Trophoblast cell (in vitro differentiated cells and primary cell): ENCODE results near the gene FAM117A.

Experiments used
- DNase-seq, 2 donors: peaks; one replicate each; pipeline ENCODE4 v3.0.0-alpha.2; 2016
- H2AFZ ChIP-seq: 2 replicates; pipeline ENCODE4 v1.6.1; 2013; ENCODE audit warnings: low read length, moderate library complexity, mild to moderate bottlenecking; ENCODE audit not compliant: insufficient read depth, poor library complexity
- H2AK5ac ChIP-seq: 2 replicates; pipeline ENCODE4 v1.6.1; 2013; ENCODE audit warnings: mild to moderate bottlenecking, low read length
- H2BK120ac ChIP-seq: 2 replicates; pipeline ENCODE4 v1.6.1; 2013; ENCODE audit warnings: low read length, mild to moderate bottlenecking, moderate library complexity; ENCODE audit not compliant: insufficient read depth, poor library complexity
- H2BK12ac ChIP-seq: 2 replicates; pipeline ENCODE4 v1.6.1; 2013; ENCODE audit warnings: mild to moderate bottlenecking, low read length, moderate library complexity
- H2BK5ac ChIP-seq: 2 replicates; pipeline ENCODE4 v1.6.1; 2013; ENCODE audit warnings: low read length, low read depth, moderate library complexity, mild to moderate bottlenecking; ENCODE audit not compliant: poor library complexity
- H3K14ac ChIP-seq: 2 replicates; pipeline ENCODE4 v1.6.1; 2013; ENCODE audit warnings: mild to moderate bottlenecking, low read length
- H3K18ac ChIP-seq: 2 replicates; pipeline ENCODE4 v1.6.1; 2013; ENCODE audit warnings: mild to moderate bottlenecking, low read length
- H3K23ac ChIP-seq: 2 replicates; pipeline ENCODE4 v1.6.1; 2013; ENCODE audit warnings: low read length
- H3K27ac ChIP-seq: 2 replicates; pipeline ENCODE4 v1.5.1; 2013; ENCODE audit warnings: low read depth, mild to moderate bottlenecking, inconsistent platforms, low read length, moderate library complexity
- H3K27me3 ChIP-seq: 2 replicates; pipeline ENCODE4 v1.6.1; 2013; ENCODE audit warnings: inconsistent platforms, mild to moderate bottlenecking, low read length, moderate library complexity; ENCODE audit not compliant: insufficient read depth
- H3K36me3 ChIP-seq, 2 experiments: 1 replicate in 1 of 2; 2 replicates in 1 of 2; pipeline ENCODE4 v1.6.1; 2013; ENCODE audit warnings: low read length in 2 of 2, mild to moderate bottlenecking in 2 of 2, moderate library complexity in 1 of 2; ENCODE audit not compliant: insufficient read depth in 2 of 2, control insufficient read depth in 1 of 2
- H3K4ac ChIP-seq: 2 replicates; pipeline ENCODE4 v1.6.1; 2013; ENCODE audit warnings: low read depth, mild to moderate bottlenecking, low read length, moderate library complexity
- H3K4me1 ChIP-seq, 2 experiments: 1 replicate in 1 of 2; 2 replicates in 1 of 2; pipeline ENCODE4 v1.6.1; 2013; ENCODE audit warnings: low read length in 2 of 2, mild to moderate bottlenecking in 2 of 2, moderate library complexity in 1 of 2; ENCODE audit not compliant: insufficient read depth in 2 of 2, control insufficient read depth in 1 of 2
- H3K4me2 ChIP-seq: 2 replicates; pipeline ENCODE4 v1.6.1; 2013; ENCODE audit warnings: inconsistent platforms, mild to moderate bottlenecking, low read length, moderate library complexity
- H3K4me3 ChIP-seq: 2 replicates; pipeline ENCODE4 v1.5.1; 2013; ENCODE audit warnings: mild to moderate bottlenecking, low read depth, low read length, inconsistent platforms
- H3K79me1 ChIP-seq: one replicate; pipeline ENCODE4 v1.6.1; 2013; ENCODE audit warnings: low read length
- H3K79me2 ChIP-seq: 2 replicates; pipeline ENCODE4 v1.6.1; 2013; ENCODE audit warnings: low read length, mild to moderate bottlenecking; ENCODE audit not compliant: control insufficient read depth, insufficient read depth, poor library complexity
- H3K9ac ChIP-seq: 2 replicates; pipeline ENCODE4 v1.6.1; 2013; ENCODE audit warnings: mild to moderate bottlenecking, low read length
- H3K9me3 ChIP-seq: 2 replicates; pipeline ENCODE4 v1.6.1; 2013; ENCODE audit warnings: low read depth, mild to moderate bottlenecking, control low read depth, inconsistent platforms, low read length; ENCODE audit not compliant: insufficient read depth
- H4K12ac ChIP-seq: 2 replicates; pipeline ENCODE4 v1.6.1; 2013; ENCODE audit warnings: low read depth, mild to moderate bottlenecking, low read length, moderate library complexity
- H4K8ac ChIP-seq: 2 replicates; pipeline ENCODE4 v1.6.1; 2013; ENCODE audit warnings: low read depth, mild to moderate bottlenecking, low read length, moderate library complexity
- H4K91ac ChIP-seq: one replicate; pipeline ENCODE4 v1.6.1; 2013; ENCODE audit warnings: low read depth, mild to moderate bottlenecking, low read length, moderate library complexity
- WGBS: extraction: QIAGEN DNeasy Blood & Tissue Kit; methylation state at CpG from one replicate; pipeline ENCODE4 v1.1.7; 2013; ENCODE audit warnings: missing lambda C conversion rate; ENCODE audit not compliant: insufficient read length, insufficient coverage; ENCODE audit errors: extremely low coverage; 5-methylcytosine and 5-hydroxymethylcytosine counted together

The FAM117A gene

GRCh38 chr17:49779739-49780231, 15.9 kb upstream of the FAM117A start:
- no peaks in the 10 kb centered on the region for H3K9me3 ChIP-seq
- no peak overlapping the region for H2BK5ac ChIP-seq
- H3K4me3 ChIP-seq: no peak overlapping the region
- no peak overlapping the region for H3K9ac ChIP-seq
- peak; percentile 38 to 56 for DNase-seq
- peaks cover 2% of the 10 kb centered on the region for H3K79me1 ChIP-seq
- H4K8ac ChIP-seq: no peak overlapping the region
- H2AFZ ChIP-seq: no peak overlapping the region
- H4K91ac ChIP-seq: no peak overlapping the region
- H3K4ac ChIP-seq: no peak overlapping the region
- H4K12ac ChIP-seq: no peak overlapping the region
- H3K79me2 ChIP-seq: no peaks in the 10 kb centered on the region
- no peak overlapping the region for H3K23ac ChIP-seq
- H3K27ac ChIP-seq: no peak overlapping the region
- no peak overlapping the region for H2BK12ac ChIP-seq
- H3K36me3 ChIP-seq: no peaks in the 10 kb centered on the region
- peaks cover 9 to 11% of the 10 kb centered on the region in 2 experiments for H3K4me1 ChIP-seq
- H2BK120ac ChIP-seq: no peak overlapping the region
- H2AK5ac ChIP-seq: no peak overlapping the region
- no CpG with 5 or more reads among the region's 2 CpGs for WGBS
- no peak overlapping the region for H3K14ac ChIP-seq
- no peak overlapping the region for H3K4me2 ChIP-seq
- H3K27me3 ChIP-seq: no peaks in the 10 kb centered on the region
- no peak overlapping the region for H3K18ac ChIP-seq

DNA sequence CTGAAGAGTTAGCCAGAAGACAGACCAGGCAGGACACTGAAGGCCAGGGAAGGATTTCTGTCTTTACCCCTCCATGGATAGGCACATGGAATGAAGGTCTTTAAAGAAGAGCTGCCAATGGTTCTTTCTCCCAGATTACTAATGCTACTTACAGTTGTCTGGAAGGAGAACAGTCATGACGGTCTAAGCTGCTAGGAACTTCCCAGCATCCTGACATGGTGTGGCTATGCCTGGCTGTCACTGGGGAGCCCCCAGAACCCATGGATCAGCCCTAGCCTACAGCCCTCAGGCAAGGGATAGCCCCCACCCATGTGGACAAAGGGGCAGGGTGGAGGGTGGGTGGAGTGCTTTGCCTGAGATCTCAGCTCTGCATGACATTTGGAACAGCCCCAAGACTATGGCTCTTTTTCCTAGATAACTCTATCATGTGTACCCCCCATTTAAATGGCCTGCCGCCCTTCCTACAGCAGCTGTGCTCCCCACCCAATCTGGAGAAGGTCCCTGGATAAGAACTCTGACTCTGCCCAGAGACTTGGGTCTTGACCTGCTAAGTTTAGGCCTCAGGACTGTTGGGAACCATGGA, 15.3 kb upstream of the FAM117A start:
- Histone ChIP-seq H3K23ac (no peak overlapping the region), H2AFZ (no peak overlapping the region), H3K14ac (no peak overlapping the region), H3K4ac (no peak overlapping the region), H3K4me2 (no peak overlapping the region), H3K9ac (no peak overlapping the region), H3K27me3 (no peaks in the 10 kb centered on the region), H4K91ac (no peak overlapping the region), H3K79me2 (no peaks in the 10 kb centered on the region), H2AK5ac (no peak overlapping the region), H4K8ac (no peak overlapping the region), H3K79me1 (peaks cover 2% of the 10 kb centered on the region), H3K27ac (no peak overlapping the region), H2BK12ac (no peak overlapping the region), H3K9me3 (no peaks in the 10 kb centered on the region), H4K12ac (no peak overlapping the region), H3K36me3 (no peaks in the 10 kb centered on the region), H3K18ac (no peak overlapping the region), H2BK5ac (no peak overlapping the region), H2BK120ac (no peak overlapping the region), H3K4me3 (no peak overlapping the region), H3K4me1 (peaks cover 9 to 11% of the 10 kb centered on the region in 2 experiments)
- DNase-seq: no peak
- no CpG with 5 or more reads among the region's 2 CpGs for WGBS

DNA sequence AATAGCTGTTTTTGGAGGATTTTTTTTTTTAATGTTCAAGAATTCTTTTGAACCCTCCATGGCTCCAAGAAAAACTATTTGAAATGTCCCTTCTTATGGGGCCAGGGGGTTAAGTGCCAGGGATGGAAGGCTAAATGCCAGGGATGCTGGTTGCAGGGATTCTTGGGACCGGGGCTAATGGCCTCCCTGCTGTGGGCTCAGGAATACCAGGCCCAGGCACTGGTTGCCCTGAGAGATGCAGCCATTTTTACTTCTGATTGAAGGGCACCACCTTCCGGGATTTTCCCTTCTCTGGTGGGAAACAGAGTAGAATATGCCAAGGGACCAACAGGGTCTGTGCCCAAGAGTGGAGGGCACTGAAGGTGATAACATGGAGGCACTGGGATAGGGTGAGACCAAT, 13.6 kb upstream of the FAM117A start:
- no peaks in the 10 kb centered on the region for H3K36me3 ChIP-seq
- H2BK120ac ChIP-seq: no peak overlapping the region
- no peak overlapping the region for H3K9ac ChIP-seq
- H3K9me3 ChIP-seq: no peaks in the 10 kb centered on the region
- no peak overlapping the region for H2AFZ ChIP-seq
- no peak for DNase-seq
- H3K27me3 ChIP-seq: no peaks in the 10 kb centered on the region
- H3K27ac ChIP-seq: no peak overlapping the region
- WGBS: no CpG with 5 or more reads among the region's 2 CpGs
- H3K79me1 ChIP-seq: peaks cover 2% of the 10 kb centered on the region
- no peak overlapping the region for H3K4ac ChIP-seq
- no peak overlapping the region for H3K4me2 ChIP-seq
- H4K91ac ChIP-seq: no peak overlapping the region
- H4K8ac ChIP-seq: no peak overlapping the region
- no peak overlapping the region for H3K14ac ChIP-seq
- H3K23ac ChIP-seq: no peak overlapping the region
- no peak overlapping the region for H3K4me3 ChIP-seq
- no peaks in the 10 kb centered on the region for H3K79me2 ChIP-seq
- peaks cover 9 to 11% of the 10 kb centered on the region in 2 experiments for H3K4me1 ChIP-seq
- no peak overlapping the region for H2BK5ac ChIP-seq
- no peak overlapping the region for H3K18ac ChIP-seq
- no peak overlapping the region for H2AK5ac ChIP-seq
- H2BK12ac ChIP-seq: no peak overlapping the region
- H4K12ac ChIP-seq: no peak overlapping the region

GRCh38 chr17:49776551-49777300, 12.8 kb upstream of the FAM117A start:
- Histone ChIP-seq H3K36me3 (no peaks in the 10 kb centered on the region), H3K18ac (no peak overlapping the region), H2AFZ (no peak overlapping the region), H3K9ac (no peak overlapping the region), H3K14ac (no peak overlapping the region), H2AK5ac (no peak overlapping the region), H4K91ac (no peak overlapping the region), H2BK120ac (no peak overlapping the region), H3K9me3 (no peaks in the 10 kb centered on the region), H4K12ac (no peak overlapping the region), H3K79me1 (peaks cover 2% of the 10 kb centered on the region), H3K4me3 (no peak overlapping the region), H3K79me2 (no peaks in the 10 kb centered on the region), H3K4ac (no peak overlapping the region), H3K27ac (no peak overlapping the region), H3K27me3 (no peaks in the 10 kb centered on the region), H2BK12ac (no peak overlapping the region), H3K4me1 (peaks cover 9 to 11% of the 10 kb centered on the region in 2 experiments), H2BK5ac (no peak overlapping the region), H3K4me2 (no peak overlapping the region), H3K23ac (no peak overlapping the region), H4K8ac (no peak overlapping the region)
- no CpG with 5 or more reads among the region's 8 CpGs for WGBS
- no peak for DNase-seq
